GM21515 (cell line): ENCODE measurements around the gene HOATZ.

Source experiments
- ATAC-seq: cut with Tn5 transposase; IDR thresholded peaks from one replicate; pipeline ENCODE4 v1.9.1; 2021; ENCODE audit not compliant: unreplicated experiment

HOATZ gene

DNA sequence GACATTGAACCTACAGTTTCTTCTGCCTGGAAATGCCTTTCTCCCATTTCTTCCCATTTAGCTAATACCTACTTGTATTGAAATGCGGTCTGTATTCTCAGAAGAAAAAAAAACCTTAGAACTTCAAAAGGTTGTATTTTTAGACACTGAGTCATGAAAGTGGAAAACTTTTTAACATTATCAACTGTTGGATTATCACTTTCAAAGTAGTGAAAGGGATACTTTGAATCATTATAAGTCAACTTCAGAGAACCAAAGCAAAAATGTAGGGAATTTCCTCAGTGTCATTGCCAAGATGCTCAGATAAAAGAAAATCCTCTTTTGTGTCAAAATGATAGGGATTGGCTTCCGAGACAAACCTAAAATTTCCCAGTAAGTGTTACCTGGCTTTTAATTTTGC is 6.6 kb downstream of the HOATZ start:
- ATAC-seq = no peak

DNA sequence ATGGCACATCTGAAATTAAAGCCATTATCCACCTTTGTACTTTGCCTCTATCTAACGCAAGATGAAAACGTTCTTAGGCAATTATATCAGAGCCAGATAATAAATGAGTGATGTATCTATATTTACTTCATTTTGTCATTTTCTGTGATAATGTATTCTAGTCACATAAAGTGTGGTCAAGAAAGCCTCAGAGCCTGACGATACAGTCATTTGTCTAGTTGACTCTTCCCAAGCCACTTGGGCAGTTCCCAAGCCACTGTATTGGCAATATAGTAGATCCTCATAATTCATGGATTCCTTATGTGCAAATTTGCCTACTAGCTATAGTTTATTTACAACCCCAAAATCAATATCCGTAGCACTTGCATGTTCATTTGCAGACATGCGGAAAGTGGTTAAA is 7.8 kb downstream of the HOATZ start:
- no peak for ATAC-seq

DNA sequence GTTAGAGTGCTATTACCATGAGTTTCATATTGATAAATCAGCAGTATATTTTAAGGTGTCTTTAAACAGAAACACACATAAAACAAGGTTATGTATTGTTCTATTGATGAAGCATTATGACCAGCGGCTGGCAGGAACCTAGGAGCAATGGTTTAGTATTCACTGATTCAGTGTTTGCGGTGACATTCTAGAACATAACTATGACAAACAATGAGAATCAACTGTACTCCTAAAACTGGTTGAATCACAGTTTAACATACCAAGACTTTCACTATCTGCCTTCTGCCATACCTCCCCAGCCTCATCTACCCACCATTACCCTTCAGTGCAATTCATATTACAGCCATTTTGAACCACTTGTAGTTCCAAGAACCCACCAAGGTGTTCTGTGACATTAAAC is 8.8 kb downstream of the HOATZ start:
- no peak for ATAC-seq

DNA sequence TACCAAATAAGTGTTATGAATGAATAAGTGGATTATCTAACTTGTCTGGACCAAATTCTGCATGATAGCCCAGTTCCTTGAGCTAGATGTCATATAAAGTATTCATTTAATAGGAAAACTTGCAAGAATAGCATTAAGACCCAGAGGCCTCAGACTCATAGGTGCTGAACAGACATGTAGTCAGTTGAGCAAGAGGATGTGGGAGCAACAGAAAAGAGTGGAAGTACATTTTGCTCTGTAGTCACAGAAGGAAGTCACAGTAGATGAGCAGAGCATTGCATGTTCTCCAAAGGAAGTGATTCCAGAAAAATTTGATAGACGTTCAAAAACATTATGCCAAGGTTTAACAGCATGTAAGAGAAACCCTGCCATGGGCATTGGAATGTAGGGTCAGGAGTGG is 9.5 kb downstream of the HOATZ start:
- no peak for ATAC-seq

DNA sequence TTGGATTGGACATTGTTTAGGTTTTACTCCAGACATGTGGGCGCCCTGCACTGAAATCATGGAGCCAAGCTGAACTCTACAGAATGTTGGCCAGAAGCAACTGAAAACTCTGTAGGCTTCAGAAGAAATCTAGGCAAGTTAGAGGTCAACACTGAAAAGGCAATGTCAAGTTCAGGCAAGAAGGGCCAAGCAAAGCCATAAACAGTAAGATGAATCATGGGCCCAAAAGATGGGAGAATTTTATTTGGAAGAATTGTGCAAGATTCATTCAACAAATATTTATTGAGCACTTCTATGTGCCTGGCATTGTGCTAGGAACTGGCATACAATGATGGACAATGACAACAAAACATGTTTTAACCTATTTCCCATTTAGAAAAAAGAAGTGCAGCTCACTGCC is 10.9 kb downstream of the HOATZ start:
- ATAC-seq = no peak

DNA sequence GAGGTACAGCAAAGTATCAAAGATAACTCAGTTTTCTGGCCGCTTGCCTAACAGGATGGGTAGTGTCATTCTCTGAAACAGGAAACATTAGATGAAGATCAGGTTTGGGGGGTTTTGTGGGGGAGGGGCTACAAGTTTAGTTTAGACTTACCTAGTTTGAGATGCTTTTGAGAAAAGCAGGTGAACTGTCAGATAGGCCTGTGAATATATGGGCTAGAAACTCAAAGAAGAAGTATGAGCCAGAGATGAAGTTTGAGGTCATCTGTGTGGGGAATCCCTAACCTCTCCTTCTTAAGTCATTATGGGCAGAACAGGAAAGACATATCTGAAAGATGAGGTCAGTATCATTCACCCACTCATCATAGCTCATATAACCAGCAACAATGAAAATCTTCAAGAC is 11.9 kb downstream of the HOATZ start:
- no peak for ATAC-seq

DNA sequence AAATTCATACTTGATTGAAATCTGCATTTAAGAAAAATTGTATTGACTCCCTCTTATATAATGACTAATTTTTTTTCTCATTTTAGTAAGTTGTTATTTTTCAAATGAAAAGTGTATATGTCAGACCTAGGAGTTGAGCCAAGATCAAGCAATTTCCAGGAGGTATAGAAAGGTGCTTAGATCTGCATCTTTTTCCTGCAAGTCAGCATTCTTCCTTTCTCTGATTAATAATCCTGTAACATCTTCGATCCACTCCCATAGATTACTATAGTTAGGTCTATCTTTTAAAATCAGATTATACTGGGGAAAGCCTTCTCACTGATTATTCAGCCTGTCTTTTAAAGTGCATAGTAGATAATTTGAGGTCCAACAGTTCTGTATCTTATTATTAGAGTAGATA is 12.7 kb downstream of the HOATZ start:
- ATAC-seq = no peak

DNA sequence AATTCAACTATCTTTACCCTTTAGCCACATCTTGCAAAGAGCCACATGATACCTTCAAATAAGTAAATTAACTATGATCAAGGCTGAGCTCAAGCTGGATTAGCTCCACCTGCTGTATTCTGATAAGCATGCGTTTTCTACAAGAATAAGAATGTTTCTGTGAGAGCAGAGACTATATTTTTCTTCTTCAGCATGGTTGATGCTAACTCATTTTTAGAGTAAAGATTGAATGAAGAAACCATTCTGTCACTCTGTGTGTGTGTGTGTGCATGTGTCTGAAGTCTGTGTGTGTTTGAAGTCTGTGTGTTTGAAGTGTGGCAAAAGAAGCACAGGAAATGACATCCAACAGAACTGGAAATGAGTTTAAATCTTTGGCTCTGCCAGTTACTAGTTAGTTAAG is 14.0 kb downstream of the HOATZ start:
- ATAC-seq = no peak

DNA sequence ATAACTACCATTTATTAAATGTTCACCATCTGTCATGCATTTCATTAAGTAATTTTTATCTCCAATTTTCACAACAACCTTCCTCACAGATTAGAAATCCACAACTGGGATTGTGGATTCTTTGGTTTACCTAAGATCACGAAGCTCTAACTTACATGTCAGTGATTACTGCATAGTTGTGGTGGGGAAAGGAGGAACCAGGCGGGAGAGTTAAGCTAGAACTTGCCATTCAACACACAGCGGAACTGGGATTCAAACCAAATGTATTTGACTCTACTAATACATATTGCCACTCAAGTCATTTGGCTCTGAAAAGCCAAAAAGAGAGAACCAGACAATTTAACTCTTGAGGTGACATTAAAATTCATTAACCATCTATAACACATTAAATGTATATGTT is 15.5 kb downstream of the HOATZ start:
- no peak for ATAC-seq

DNA sequence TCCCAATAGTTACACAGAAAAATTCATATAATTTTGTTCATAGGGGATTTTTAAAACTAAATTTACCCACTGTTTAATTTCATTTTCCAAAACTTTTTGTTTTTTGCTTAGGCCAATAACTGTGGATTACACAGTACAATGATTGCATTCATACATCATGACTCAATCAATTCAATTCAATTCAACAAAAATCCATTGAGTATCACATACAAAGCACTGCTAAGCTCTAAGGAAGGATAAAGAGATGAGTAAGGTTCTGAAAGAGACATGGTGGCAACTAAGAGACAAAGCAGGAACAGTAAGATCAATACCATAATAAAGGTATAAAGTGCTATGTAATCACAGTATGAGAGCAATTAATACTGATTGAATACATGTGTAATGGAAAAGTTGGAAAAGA is 16.6 kb downstream of the HOATZ start:
- no peak for ATAC-seq

DNA sequence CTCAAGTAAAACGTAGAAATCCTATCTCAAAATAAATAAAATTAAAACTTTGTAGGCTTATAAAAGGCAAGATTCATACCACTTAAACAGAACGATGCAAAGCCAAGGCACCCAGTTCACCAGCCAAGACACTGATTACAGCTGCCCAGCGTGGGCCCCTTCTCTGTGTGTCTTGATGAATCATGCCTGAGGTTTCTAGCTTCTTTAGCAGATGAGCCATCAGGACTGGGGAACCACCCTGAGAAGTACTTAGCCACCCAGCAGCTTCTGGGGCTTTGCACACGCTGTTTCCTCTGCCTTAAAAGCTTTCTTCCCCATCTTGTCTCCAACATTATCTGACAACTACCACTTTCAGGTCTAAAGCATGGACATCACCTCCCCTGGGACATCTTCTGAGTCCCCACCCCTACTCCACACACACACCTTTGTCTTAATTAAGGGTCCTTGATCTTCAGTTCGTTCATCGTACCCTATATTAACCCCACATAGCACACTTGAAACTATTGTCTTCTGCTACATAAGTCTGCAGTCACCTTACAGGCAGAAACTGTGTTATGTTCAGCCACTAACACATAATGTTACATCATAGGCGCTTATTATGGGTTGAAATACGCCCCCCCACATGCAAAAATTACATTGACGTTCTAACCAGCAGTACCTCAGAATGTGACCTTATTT is 17.2 kb downstream of the HOATZ start:
- no peak for ATAC-seq

DNA sequence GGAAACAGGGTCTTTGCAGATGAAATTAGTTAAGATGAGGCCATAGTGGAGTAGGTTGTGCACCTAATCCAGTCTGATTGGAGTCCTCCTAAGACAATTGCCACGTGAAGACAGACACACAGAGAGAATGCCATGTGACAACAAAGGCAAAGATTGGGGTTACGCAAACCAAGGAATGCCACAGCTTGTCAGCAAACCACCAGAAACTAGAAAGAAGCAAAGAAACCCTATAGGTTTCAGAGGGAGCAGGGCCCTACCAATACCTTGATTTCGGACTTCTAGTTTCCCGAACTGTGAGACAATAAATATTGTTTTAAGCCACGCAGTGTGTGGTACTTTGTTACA is 17.8 kb downstream of the HOATZ start:
- ATAC-seq = no peak

DNA sequence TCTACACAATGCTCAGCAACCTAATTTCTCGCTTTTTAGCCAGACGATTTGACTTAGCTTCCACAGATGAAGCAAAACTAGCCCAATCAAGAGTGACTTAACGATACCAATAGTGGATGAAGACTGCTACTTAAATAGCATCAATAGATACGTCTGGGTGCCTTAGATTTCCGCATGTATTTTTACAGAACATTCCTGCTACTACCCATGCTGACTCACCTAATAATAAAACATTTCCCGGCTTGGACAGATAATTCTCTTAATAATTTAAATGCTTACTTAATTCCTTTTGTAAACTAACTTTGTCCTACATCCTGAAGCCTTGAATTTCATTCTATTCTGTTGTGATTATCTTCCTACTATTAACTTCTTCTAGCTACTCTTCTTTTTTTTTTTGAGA is 20.7 kb downstream of the HOATZ start:
- no peak for ATAC-seq

DNA sequence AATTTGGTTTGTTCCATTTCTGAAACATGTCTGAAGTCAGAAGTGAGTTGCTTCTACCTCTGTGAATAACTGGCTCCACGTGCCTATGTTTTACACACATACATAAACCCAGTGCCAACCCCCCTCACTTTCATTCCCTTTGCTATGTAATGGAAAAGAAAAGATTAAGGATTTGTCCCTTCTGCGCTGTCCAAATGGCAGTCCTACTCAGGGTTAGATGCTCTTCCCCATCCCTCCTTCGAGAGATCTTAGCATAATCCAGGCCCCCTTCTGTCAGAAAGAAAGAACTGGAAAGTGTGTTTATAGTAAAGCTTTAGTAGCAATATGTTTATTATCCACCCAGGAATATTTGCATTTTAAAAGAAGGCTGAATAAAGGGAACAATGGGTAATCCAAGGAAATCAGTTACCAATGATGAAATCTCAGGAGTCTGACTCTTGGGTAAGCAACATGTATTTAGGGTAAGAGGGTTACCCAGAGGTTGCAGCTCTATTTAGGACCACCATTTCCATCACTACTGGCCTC is 22.8 kb downstream of the HOATZ start:
- no peak for ATAC-seq

DNA sequence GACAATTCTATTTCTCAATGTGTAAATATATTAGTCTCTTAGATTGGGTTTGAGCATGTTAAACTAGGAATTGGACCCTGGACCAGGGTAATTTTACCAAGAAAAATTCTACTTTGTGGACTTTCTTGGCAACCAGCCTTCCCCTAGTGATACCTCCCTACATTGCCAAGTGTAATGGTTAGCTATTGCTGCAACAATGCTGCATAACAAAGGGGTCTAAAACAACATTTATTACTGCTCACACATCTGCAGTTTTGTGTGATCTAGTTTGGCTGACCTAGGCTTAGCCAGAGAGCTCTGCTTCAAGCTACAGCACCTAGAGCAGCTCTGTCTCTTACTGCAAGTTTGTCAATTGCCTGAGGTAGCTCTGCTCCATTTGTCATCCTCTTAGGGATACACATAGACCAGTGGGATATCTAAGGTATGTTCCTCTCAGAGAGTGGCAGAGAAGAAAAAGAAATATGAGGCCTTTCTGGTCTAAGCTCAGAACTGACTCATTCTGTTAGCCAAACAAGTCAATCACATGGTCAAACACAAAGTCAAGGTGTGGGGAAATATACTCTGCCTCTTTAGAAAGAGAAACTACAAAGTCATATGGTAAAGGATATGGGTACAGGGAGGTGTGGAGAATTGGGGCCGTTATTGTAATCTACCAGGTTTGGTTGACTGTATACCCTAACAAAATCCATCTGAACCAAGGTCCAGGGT is 24.0 kb downstream of the HOATZ start:
- no peak for ATAC-seq

DNA sequence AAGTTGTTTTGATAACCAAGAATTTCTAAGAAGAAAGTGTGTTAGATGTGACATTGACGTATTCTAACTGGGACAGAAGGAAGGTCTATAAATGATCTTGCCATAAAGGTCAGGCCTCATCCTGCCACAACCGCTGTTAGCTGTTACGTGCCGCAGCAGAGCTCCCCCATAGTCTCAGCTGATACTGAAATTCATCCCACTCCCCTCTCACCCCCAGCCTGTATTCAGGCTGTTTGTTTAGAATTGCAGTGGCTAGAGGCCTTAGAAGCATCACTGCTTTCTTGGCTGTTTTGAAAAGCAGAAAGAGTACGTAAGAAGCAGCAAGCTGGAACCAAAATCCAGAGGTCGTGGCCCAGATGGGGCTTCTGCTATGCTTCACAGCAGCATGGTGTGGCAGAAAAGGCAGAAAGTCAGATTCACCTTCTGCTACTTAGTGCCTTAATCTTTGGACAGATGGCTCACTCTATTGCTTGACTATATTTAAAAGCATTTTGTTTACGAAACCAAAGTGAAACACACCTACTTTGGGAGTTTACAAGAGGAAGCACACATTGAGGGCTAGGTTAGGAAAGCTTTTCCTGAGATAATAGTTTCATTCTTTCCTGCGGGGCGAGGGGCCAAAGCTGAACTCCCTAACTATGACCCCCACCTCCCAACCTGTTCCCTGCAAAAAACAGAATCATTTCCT is 25.0 kb downstream of the HOATZ start:
- no peak for ATAC-seq

DNA sequence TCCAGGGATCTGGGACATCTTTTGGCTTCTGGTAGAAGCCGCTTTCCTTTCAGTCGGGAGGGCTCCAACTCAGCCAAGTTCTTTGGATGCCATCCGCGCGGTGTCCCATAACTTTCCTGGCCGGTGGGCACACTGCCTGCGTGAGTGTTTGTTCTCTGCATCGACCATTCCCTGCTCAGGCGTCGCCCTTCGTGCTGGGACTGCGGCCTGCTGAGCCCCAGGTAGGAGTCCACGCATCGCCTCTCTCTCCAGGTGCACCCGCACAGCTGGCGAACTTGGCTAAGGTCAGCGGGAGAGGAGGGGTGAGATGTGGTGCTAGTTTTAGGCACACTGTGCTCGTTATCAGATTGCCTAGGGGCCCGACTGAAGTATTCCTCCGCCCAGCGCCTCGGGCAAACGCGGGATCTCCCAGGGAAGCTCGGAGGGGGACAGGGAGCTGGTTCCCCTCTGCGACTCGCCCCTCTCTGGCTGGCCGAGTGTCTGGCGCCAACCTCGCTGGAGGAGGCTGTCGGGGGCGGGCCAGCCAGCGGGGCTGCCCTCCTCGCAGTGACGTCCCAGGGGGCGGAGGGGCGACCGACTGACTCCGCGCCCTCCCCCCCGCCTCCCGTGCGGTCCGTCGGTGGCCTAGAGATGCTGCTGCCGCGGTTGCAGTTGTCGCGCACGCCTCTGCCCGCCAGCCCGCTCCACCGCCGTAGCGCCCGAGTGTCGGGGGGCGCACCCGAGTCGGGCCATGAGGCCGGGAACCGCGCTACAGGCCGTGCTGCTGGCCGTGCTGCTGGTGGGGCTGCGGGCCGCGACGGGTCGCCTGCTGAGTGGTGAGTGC is 25.7 kb downstream of the HOATZ start, which contains the start of gene LAYN:
Gene LAYN (plus strand): TSS at position 607 of the 823 bp plus-strand sequence. CDS start 124 bp downstream, at position 731.
- no peak for ATAC-seq

DNA sequence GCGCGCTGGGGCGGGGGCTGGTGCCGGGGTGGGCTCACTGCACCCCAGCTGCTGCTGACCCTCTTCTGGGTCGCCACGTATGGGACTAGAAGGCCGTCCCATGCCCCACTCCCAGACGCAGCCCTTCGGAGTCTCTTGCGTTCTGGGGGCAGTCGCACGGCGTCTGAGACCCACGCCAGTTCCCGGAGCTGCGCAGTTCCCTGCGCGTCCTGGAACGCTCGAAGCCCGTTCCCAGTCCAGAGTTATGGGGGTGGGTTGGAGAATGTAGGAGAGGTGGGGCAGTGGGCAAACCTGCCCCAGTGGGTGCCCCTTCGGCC is 26.3 kb downstream of the HOATZ start:
- no peak for ATAC-seq

DNA sequence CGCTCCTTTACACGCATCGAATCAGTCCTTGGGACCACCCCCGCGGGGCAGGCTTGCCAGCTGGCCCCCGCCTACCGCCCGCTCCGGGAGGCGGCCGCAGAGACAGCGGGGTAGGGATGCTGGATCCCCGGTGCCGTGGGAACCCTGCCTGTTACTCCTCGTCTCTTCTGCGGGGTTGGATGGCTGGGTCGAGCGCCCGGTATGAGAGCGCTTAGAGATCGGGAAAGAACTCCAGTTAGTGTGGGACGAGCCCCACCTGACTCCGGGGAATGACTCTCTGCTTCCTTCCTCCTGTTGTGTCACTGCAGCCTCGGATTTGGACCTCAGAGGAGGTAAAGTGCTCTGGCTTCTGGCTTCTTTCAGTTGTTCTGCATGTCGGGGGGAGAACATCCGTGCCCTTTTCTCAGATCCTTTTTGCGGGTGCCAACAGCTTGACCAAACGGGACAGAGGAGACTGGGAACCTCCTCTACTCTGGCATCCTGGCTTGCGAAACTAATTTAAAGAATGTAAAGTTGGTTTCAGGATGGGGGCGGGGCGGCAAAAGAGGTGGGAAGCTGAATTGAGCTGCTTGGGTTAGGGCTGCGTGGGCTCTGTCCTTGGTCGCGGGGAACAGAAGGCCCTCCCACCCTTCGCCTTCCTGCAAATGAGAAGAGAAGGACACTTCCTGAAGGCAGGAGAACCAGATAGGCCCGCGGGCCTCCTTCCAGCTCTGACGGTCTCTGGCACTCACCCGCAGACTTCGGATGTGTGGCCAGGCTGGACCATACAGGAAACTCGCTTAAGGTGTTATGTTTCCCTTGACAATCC is 26.9 kb downstream of the HOATZ start:
- no peak for ATAC-seq

DNA sequence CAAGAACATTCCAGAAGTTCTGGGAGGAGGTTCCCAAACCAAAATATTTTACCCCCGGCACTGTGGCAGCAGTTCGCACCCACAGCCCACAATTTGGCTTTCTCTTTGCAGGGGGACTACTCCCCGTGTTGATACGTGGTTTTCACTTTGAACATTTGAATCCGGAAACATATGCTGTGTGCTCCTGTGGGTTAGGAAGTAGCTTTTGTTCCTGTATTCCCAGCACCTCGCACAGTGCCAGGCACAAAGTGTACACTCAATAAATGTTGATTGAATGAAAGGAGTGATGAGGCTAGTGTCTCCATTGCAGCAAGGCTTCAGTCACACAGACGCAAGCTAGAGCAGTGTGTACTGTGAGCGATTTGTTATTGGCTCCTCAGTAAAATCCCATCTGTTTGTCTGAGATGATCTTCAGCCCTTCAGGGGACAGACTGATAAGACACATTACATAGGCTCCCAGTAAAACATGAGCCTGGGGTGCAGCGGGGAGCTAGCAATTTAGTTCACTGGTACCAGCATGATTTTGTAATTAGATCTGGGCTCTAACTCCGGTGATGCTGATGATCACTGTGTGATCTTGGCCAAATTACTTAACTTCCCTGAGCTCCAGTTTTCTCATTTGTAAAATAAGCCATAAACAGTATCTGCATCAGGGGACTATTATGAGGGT is 28.2 kb downstream of the HOATZ start:
- no peak for ATAC-seq
